Prostate gland (tissue), 2 donors: ENCODE results near the gene LEKR1. TPM values are rescaled to one million over a fixed set of nuclear protein-coding genes. Genes with fewer than 3 reads are reported as not detected.

Experiments used
- DNase-seq: peaks from one replicate; pipeline ENCODE4 v3.0.0-alpha.2; 2019; ENCODE audit warnings: low spot score
- H3K27ac ChIP-seq, 2 donors: fragments of 200-600 bp; sonication (generic); 2 replicates each; pipeline ENCODE4 v1.5.1; 2017 to 2019
- H3K27me3 ChIP-seq: fragments of 200-600 bp; sonication (generic); replicated peaks from 2 replicates; pipeline ENCODE4 v1.5.1; 2019; ENCODE audit not compliant: insufficient read depth
- H3K36me3 ChIP-seq, 2 donors: fragments of 200-600 bp; sonication (generic); 1 replicate in 1 of 2; 2 replicates in 1 of 2; pipeline versions ENCODE4 v1.5.1 to v1.8.1; 2017 to 2019
- H3K4me1 ChIP-seq: fragments of 200-600 bp; sonication (generic); replicated peaks from 2 replicates; pipeline ENCODE4 v1.5.1; 2019
- H3K4me3 ChIP-seq, 2 donors: fragments of 200-600 bp; sonication (generic); 2 replicates each; pipeline ENCODE4 v1.5.1; 2017 to 2019
- H3K9me3 ChIP-seq: fragments of 200-600 bp; sonication (generic); 2 replicates; pipeline ENCODE4 v1.5.1; 2017
- CTCF ChIP-seq, 4 experiments: fragments of 200-600 bp in 2 of 4; fragments of 450-650 bp in 2 of 4; sonication (generic) in 2 of 4; IDR thresholded peaks; 1 replicate in 3 of 4; 2 replicates in 1 of 4; pipeline ENCODE4 v1.5.1; 2016 to 2019; ENCODE audit warnings: antibody characterized with exemption in 4 of 4, mild to moderate bottlenecking in 2 of 4, moderate library complexity in 2 of 4
- POLR2A ChIP-seq: fragments of 450-650 bp; IDR thresholded peaks from one replicate; pipeline ENCODE4 v1.6.1; 2016; ENCODE audit warnings: antibody characterized with exemption, mild to moderate bottlenecking
- POLR2AphosphoS5 ChIP-seq: sonication (generic); formaldehyde crosslinking; IDR thresholded peaks from one replicate; pipeline ENCODE4 v1.6.1; 2017; ENCODE audit warnings: antibody characterized with exemption
- WGBS: methylation state at CpG from one replicate; pipeline ENCODE4 v1.1.5; 2018; 5-methylcytosine and 5-hydroxymethylcytosine counted together
- intact Hi-C: fragments of 100-400 bp; cut with DNase I; formaldehyde crosslinking; loops from one replicate; pipeline ENCODE4 v1.14.2; 2022
- total RNA-seq, 2 donors: library from RNA; depleted of rRNA; stranded (reverse); fragments of >200 nt; gene quantifications; one replicate each; pipeline ENCODE4 v1.1.0, GENCODE V29; 2016

Gene LEKR1
- total RNA-seq, 2 donors from 2014 or later, result 2.2 to 4.4 TPM

- H3K4me3 ChIP-seq, result no peak overlapping the region
- H3K9me3 ChIP-seq, result no peaks in the 10 kb centered on the region
- H3K36me3 ChIP-seq, result no peaks in the 10 kb centered on the region
- intact Hi-C loops, result no loop called here
- H3K27ac ChIP-seq, result no peak overlapping the region
- no peaks in the 10 kb centered on the region for H3K4me1 ChIP-seq
- 82% methylated on average over 1 of the region's 1 CpG for WGBS
- no peak for DNase-seq
- no peaks in the 10 kb centered on the region for H3K27me3 ChIP-seq
- TF ChIP-seq POLR2A (no peak), CTCF (IDR thresholded peaks at IDR 0.05) (no peak), POLR2AphosphoS5 (no peak)
Observed at GRCh38 chr3:156803952-156804741, 22.0 kb upstream of the LEKR1 start.

GRCh38 chr3:156806698-156807097, 19.5 kb upstream of the LEKR1 start:
- Histone ChIP-seq H3K9me3 (no peaks in the 10 kb centered on the region), H3K27me3 (no peaks in the 10 kb centered on the region), H3K36me3 (no peaks in the 10 kb centered on the region), H3K4me3 (no peak overlapping the region), H3K27ac (no peak overlapping the region), H3K4me1 (no peaks in the 10 kb centered on the region)
- TF ChIP-seq POLR2AphosphoS5 (no peak), POLR2A (no peak), CTCF (IDR thresholded peaks at IDR 0.05) (no peak)
- DNase-seq, result no peak
- intact Hi-C loops, result no loop called here

- H3K4me1 ChIP-seq, result no peaks in the 10 kb centered on the region
- H3K9me3 ChIP-seq, result no peaks in the 10 kb centered on the region
- no peak for DNase-seq
- H3K27me3 ChIP-seq, result no peaks in the 10 kb centered on the region
- no peak for TF ChIP-seq POLR2AphosphoS5
- no peak for TF ChIP-seq CTCF (IDR thresholded peaks at IDR 0.05)
- TF ChIP-seq POLR2A, result no peak
- H3K4me3 ChIP-seq, result no peak overlapping the region
- intact Hi-C loops, result no loop called here
- H3K27ac ChIP-seq, result no peak overlapping the region
- H3K36me3 ChIP-seq, result no peaks in the 10 kb centered on the region
- WGBS, result 98% methylated on average over 2 of the region's 2 CpGs
Observed at GRCh38 chr3:156808025-156808424, 18.1 kb upstream of the LEKR1 start.

- Histone ChIP-seq H3K27ac (no peak overlapping the region), H3K9me3 (no peaks in the 10 kb centered on the region), H3K27me3 (no peaks in the 10 kb centered on the region), H3K36me3 (no peaks in the 10 kb centered on the region), H3K4me1 (no peaks in the 10 kb centered on the region), H3K4me3 (no peak overlapping the region)
- no peak for DNase-seq
- 55% methylated on average over 2 of the region's 2 CpGs for WGBS
- TF ChIP-seq POLR2A (no peak), POLR2AphosphoS5 (no peak), CTCF (IDR thresholded peaks at IDR 0.05) (no peak)
- intact Hi-C loops, result loop anchor here (10.0 kb wide), 1 partner anchor 276 kb away; no protein-coding TSS in a partner anchor
Observed at GRCh38 chr3:156811089-156811862, 14.9 kb upstream of the LEKR1 start.
